ENCODE results near the gene PCP2.
"Not testable (repeated sequence)": the region's sequence is repeated elsewhere in the genome, so short reads cannot be mapped to it uniquely, and the experiment has no call there.

Gene PCP2

DNA sequence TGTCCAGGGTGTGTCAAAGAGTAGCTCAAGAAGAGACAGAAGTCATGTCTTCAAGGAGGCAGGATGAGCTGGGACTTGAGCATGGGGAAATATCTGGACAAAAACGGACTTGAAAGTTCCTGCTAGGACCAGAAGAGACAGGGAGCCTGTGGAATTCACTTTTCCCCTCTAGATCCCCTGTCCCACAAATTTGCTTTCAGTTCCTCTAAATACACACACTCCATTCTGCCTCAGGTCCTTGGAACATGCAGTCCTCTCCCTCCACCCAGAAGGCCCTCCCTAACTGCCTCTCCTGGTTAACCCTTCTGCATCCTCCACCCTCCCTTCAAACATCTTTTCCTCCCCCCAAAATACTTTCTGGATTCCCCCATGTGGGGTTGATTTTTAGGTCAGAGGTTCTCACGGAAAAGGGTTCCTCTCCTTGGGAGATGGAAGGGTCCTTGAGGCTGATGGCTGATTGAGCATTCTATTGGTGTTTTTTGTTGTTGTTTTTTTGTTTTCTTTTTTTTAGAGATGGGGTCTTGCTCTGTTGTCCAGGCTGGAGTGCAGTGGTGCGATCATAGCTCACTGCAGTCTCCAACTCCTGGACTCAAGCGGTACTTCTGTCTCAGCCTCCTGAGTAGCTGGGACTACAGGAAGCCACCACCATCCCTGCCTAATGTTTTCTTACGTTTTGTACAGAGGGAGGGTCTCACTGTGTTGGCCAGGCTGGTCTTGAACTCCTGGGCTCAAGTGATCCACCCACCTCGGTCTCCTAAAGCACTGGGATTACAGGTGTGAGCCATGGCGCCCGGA lies 28.4 kb upstream of the PCP2 start:
- no peak for DNase-seq (ENCODE audit: low read depth in 1 of 2, low spot score in 1 of 2)

DNA sequence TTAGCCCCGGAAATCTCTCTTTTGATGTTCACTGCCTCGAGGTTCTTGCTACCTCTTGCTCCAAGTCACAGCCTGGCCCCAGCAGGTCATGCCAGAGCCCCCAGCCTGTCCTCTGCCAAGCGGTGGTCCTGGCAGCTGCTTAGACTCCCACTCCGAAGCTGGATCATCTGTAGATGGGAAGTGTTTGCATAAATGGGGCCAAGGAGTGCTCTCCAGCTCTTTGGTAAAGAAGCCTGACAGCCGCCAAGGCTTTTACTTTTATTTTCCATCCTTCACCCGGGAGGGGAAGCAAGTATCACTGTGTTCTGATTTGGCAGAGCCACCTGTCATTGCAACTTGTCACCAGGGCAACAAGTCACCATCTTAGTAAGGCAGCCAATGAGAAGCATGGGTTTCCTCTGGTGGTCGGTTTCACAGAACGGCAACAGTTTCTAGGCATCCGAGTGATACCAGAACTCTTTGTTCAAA lies 24.7 kb upstream of the PCP2 start:
- peak in 1 of 2 donors; percentile 54 for DNase-seq (ENCODE audit: low read depth in 1 of 2, low spot score in 1 of 2)

DNA sequence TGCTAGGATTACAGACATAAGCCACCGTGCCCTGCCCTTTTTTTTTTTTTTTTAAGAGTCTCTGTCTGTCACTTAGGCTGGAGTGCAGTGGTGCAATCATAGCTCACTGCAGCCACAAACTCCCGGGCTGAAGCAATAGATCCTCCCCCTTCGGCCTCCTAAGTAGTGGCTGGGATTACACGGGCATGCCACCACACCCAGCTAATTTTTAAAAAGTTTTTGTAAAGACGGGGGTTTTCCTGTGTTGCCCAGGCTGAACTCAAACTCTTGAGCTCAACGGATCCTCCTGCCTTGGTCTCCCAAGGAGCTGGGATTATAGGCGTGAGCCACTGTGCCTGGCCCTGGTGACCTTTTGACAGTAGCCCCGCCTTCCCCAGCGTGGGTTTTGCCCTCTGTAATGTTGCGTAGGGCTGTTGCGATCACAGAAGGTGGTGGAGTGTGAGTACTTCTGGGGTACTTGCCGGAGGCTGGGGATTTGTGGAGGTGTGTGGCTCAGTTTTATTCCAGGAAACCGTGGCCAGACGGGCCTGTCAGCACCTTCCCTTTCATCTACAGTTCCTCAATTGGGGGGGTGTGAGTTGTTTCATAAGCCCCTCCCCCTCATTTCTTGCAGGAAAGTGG lies 23.7 kb upstream of the PCP2 start:
- DNase-seq (ENCODE audit: low read depth in 1 of 2, low spot score in 1 of 2): no peak

DNA sequence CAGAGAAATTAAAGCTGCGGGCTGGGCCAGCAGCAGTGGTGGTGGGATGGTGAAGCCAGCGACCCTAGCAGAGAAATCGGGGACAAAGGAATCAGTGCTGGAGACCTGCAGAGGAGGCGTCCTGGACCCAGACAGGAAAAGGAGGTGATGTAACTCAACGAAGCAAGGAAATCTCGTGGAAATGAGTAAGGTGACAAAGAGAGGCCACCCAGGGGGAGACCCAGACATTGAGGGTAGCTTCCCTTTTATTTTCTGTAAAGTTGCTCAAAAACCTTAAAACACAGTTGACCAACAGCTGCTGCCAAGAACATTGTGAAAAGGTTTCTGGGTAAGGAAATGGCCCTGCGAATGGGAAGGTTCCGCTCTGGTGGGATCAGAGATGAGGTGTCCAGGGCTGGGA lies 22.1 kb upstream of the PCP2 start:
- DNase-seq (ENCODE audit: low read depth in 1 of 2, low spot score in 1 of 2): no peak

DNA sequence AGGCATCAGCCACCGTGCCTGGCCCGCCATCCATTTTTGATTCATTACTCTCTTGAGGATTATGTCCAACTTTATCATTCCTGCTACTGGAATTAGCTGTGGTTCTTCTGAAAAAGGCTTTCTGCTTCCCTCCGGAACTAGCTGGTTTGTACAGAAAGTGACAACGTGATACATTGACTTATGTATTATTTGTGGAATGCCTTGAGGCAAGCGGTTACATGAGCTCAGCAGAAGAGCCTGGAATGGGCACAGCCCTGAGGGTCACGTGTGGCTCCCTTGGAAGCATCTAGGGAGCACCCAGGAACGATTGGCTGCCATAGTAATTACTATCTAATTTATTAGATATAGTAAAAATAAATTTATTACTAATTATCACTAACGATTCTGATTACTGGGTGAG lies 20.9 kb upstream of the PCP2 start:
- DNase-seq (ENCODE audit: low read depth in 1 of 2, low spot score in 1 of 2): no peak

DNA sequence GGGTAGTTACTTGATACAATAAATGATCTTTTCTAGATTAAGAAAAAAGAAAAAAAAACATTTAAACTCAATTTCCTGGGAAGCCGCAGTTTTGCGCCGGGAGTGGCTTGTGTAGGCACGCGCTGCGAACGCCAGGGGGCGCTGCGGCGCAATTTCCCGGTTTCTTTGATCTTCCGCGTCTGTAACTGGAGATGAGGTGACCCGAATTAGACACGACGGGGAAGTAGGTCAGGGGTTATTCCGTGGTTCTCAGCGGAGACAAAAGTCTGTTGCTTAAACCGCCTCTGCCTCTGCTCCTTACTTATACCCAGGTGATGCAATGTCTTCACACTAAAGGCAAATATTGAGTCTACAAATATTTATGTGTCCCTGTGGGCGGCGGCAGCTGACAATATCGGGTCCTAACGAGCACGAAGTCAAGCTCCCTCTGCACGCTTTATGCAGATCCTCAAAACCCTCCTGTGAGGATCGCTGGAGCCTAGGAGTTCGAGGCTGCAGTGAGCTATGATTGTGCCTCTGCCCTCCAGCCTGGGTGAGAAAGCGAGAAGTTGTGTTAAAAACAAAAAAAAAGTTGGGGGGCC lies 18.6 kb upstream of the PCP2 start:
- peak; percentile 75 to 89 for DNase-seq (ENCODE audit: low read depth in 1 of 2, low spot score in 1 of 2)

DNA sequence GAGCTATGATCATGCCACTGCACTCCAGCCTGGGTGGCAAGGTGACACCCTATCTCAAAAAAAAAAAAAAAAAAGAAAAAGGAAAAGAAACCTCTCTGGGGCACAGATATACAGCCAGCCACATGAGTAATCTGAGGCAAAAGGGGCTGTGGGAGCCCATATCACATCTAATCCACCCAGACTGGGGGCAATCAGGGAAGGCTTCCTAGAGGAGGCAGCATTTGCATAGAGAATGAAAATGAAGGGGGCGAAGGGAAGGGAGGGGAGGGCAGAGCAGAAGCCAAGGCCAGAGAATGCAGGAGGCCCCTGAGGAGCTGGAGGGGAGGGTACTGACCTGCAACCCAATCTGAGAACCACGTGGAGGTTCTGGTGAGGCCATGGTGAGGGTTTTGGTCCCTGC lies 16.6 kb upstream of the PCP2 start:
- DNase-seq (ENCODE audit: low read depth in 1 of 2, low spot score in 1 of 2): no peak

DNA sequence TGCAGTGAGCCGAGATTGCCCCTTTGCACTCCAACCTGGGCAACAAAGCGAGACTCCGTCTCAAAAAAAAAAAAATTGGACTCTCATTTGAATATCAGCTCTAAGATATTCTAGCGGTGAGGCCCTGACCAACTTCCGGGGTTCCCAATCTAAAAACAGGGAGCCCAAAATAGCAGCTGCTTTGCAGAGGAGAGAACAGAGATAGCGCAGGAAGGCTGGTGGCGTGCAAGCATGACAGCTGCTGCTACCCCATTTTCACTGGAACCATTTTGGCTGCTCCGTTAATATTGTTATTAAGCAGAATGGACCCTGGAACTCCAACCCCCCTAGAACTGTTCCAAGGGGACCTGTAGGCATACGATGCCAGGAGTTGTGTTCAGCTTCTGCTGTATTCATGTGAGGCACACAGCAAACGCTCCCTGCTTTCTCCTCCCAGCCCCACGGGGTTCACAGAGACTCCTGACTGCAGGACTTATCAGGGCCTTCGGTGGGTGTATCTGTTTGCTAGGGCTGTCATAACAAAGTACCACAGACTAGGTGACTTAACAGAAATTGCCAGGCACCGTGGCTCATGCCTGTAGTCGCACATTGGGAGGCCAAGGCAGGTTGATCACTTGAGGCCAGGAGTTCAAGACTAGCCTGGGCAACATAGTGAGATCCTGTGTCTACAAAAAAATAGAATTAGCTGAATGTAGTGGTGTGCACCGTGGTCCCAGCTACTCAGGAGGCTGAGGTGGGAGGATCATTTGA lies 14.9 kb upstream of the PCP2 start:
- DNase-seq (ENCODE audit: low read depth in 1 of 2, low spot score in 1 of 2): no peak

DNA sequence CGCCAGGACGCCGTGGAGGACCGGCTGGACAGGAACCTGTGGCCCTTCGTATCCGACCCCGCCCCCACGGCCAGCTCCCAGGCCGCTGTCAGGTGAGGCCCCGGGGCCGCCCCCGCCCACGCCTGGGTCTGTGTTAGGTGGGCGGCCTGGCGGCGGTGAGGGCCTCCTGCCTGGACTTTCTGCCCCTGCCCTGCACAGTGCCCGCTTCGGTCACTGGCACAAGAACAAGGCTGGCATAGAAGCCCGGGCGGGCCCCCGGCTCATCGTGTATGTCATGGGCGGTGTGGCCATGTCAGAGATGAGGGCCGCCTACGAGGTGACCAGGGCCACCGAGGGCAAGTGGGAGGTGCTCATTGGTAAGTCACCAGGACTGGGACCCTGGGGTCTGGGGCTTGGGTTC lies 13.6 kb upstream of the PCP2 start:
- DNase-seq (ENCODE audit: low read depth in 1 of 2, low spot score in 1 of 2): no peak

DNA sequence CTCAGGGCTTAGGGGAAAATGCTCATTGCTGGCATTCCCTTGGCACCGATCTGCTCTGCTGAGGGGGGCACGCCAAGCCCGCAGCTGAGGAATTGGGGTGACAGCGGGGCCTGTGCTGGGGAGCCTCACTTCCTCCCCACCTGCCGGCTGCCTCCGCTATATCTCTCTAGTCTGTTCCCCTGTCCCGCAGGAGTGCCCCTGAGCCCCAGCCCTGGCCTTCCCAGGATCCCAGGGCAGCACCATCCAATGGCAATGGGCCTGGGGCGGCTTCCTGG lies 12.8 kb upstream of the PCP2 start:
- DNase-seq (ENCODE audit: low read depth in 1 of 2, low spot score in 1 of 2): no peak

DNA sequence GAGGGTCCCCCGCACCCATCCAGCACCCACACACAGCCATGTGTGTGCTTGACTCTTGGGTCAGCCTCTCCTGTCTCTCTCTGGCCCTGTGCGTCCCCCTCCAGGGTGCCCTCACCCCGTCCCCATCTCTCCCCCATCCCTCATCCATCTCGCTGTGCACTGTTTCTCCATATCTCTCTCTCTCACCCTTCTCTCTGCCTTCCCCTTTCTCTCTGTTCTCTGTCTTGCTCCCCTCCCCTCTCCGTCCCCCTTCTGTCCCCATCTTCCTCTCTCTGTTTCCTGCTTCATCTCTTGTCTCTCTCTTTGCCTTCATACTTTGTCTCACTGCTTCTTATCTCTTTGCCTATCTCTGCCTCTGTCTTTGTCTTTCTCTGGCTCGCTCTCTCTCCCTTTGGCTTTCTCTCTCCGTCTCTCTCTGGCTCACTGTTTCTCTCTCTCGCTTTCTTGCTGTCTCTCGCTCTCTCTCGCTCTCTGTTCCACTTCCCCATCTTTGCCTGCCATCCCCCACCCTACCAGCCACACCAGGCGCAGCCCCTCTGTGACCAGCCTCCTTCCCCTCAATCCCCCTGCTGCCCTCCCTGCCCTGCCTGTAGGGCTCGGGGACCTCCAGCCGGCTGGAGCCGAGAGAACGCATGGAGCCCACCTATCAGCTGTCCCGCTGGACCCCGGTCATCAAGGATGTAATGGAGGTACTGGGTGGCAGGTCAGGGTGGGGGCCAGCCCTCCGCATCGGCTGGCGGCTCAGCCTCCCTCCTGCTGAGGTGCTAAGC lies 12.3 kb upstream of the PCP2 start:
- no peak for DNase-seq (ENCODE audit: low read depth in 1 of 2, low spot score in 1 of 2)

DNA sequence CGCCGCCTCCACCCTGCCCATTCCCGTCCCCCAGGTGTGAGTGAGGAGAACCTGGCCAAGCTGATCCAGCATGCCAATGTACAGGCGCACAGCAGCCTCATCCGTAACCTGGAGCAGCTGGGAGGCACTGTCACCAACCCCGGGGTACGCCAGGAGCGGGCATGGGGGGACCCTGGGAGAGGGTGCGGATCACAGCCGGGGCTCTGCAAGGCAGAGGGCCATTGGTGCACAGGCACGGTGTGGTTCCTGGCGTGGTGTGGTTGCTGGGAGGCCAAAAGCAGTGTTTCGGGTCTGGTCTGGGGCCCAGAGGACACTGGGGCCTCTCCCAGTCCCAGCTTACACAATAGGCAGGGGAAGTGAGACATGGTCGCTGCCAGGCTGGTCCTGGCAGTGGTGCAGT lies 11.6 kb upstream of the PCP2 start:
- no peak for DNase-seq (ENCODE audit: low read depth in 1 of 2, low spot score in 1 of 2)

DNA sequence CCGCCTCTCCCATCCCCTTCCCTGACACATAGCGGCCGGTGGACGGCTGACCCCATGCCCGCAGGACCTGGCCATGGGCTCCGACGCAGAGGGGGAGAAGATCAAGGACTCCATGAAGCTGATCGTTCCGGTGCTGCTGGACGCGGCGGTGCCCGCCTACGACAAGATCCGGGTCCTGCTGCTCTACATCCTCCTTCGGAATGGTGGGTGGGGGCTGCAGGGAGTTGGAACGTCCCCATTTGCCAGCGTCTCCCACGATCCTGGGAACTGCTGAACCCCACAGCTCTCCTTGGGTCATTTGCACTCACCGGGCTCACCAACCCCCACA lies 11.0 kb upstream of the PCP2 start:
- no peak for DNase-seq (ENCODE audit: low read depth in 1 of 2, low spot score in 1 of 2)

DNA sequence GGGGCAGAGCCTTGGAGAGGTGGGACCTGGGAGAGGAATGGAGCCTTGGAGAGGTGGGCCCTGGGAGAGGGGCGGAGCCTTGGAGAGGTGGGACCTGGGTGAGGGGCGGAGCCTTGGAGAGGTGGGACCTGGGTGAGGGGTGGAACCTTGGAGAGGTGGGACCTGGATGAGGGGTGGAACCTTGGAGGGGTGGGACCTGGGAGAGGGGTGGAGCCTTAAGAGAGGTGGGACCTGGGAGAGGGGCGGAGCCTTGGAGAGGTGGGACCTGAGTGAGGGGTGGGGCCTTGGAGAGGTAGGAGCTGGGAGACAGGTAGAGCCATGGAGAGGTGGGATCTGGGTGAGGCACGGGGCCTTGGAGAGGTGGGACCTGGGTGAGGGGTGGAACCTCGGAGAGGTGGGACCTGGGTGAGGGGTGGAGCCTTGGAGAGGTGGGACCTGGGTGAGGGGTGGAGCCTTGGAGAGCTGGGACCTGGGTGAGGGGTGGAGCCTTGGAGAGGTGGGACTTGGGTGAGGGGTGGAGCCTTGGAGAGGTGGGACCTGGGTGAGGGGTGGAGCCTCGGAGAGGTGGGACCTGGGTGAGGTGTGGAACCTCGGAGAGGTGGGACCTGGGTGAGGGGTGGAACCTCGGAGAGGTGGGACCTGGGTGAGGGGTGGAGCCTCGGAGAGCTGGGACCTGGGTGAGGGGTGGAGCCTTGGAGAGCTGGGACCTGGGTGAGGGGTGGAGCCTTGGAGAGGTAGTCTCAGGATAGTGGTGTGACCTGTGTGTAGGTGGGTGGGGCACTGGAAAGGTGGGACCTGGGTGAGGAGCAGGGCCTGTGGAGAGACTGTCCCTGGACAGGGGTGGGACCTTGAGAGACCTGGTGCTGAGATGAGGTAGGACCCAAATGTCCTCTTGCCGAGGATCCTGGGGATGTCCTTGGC lies 10.4 kb upstream of the PCP2 start:
- DNase-seq (ENCODE audit: low read depth in 1 of 2, low spot score in 1 of 2): not testable (repeated sequence)

DNA sequence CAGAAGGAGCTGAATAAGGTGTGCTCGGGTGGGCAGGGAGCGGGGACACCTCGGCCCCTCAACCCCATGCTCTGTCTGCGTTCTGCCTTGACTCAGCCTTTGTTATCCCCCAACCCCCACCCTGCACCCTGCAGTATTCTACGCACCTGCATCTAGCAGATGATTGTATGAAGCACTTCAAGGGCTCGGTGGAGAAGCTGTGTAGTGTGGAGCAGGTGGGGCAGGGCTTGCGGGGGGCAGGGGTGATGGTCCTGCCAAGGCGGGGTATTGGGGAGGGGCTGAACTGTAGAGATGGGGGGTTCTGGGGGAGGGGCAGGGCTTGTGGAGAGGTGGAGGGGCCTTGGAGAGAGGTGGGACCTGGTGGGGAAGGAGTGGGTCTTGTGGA lies 9.5 kb upstream of the PCP2 start:
- no peak for DNase-seq (ENCODE audit: low read depth in 1 of 2, low spot score in 1 of 2)

DNA sequence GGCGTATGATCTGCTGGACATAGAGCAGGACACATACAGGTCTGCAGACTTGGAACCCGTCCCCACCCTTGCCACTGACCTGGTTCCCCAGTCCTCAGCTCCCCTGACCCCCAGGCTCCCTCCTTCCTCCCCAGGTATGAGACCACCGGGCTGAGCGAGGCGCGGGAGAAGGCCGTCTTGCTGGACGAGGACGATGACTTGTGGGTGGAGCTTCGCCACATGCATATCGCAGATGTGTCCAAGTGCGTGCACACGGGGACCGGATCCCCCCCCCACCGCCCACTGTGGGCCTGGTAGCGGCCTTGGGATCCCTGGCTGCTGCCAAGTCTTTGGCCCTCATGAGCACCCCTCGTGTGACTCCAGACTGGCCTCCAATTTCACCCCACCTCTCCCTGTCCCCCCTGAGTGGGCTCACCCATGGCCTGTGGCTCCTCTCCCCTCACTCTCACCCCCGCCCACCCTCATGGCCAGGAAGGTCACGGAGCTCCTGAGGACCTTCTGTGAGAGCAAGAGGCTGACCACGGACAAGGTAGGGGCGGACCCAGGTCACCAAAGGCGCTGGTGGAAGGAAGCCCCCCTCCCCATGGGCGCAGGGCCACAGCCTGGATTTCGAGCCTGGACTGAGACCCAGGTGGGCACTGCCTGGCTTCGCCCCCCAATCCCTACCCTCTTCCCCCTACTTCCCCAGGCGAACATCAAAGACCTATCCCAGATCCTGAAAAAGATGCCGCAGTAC lies 8.9 kb upstream of the PCP2 start:
- no peak for DNase-seq (ENCODE audit: low read depth in 1 of 2, low spot score in 1 of 2)

DNA sequence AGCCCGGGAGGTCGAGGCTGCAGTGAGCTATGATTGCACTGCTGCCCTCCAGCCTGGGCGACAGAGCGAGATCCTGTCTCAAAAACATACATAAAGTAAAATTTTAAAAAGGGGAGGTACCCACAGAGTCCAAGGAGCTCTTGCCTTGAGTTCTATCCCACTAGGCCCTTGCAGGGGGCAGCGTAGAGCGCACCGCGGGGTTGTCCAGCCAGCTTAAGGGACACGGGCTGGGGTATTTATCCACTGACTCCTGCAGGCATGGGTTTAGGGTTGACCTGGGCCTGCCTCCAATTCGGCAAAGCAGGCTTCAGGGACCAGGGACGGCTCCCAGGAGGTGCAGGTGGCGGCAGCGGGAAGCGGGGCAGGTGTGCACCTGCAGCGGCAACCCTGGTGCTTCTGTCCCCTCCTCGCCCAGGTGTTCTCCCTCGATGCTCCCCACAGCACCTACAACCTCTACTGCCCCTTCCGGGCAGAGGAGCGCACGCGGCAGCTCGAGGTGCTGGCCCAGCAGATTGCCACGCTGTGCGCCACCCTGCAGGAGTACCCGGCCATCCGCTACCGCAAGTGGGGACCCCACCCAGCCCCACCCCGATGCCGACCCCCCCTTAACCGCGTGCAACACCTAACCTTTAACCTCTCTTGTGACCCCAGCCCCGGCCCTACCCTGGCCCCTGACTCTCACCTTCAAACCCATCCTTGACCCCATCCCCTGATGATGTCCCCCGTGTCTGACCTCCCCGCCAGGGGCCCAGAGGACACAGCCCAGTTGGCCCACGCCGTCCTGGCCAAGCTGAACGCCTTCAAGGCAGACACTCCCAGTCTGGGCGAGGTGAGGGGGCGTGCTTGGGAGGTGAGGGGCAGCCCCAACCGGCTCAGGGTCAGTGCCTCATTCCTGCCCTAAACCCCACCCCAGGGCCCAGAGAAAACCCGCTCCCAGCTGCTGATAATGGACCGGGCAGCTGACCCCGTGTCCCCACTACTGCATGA lies 8.1 kb upstream of the PCP2 start:
- DNase-seq (ENCODE audit: low read depth in 1 of 2, low spot score in 1 of 2): no peak

DNA sequence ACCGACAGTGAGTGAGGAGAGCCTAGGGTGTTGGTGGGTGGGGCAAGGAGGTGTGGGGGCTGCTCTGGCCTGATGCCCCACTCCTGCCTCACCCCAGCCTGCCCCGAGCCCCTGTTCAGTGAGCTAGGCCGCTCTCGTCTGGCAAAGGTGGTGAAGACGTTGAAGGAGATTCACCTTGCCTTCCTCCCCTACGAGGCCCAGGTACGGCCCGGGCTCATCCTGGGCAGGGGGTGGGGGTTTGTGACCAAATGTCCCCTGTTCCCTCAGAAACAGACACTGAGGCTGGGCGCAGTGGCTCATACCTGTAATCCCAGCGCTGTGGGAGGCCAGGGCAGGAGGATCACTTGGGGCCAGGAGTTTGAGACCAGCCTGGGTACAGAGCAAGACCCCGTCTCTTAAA lies 7.3 kb upstream of the PCP2 start:
- DNase-seq (ENCODE audit: low read depth in 1 of 2, low spot score in 1 of 2): no peak

All from activated CD4-positive, alpha-beta T cell treated with anti-CD3 and anti-CD28 coated beads, Interleukin-2, amount 50 U/mL, for 24 hours (primary cell).